A549 (cell line): Measurements from ENCODE around the gene PPBP.

Experiments used
- CTCF ChIP-seq: fragments of >200 bp; sonication (Bioruptor Twin); formaldehyde crosslinking; IDR thresholded peaks from 3 replicates; pipeline ENCODE4 v1.5.1; 2016
- ELK1 ChIP-seq: fragments of 150-350 bp; IDR thresholded peaks from 2 replicates; pipeline ENCODE4 v1.6.1; 2014; ENCODE audit warnings: low read depth, mild to moderate bottlenecking, low read length

- TF ChIP-seq ELK1 = no peak
- no peak for TF ChIP-seq CTCF
Measured at GRCh38 chr4:74005528-74005927, 17.5 kb upstream of the PPBP start.
